ENCODE data around the gene PDE7B. TPM values are rescaled to one million over a fixed set of nuclear protein-coding genes. Genes with fewer than 3 reads are reported as not detected.

The PDE7B gene
- total RNA-seq, 4 donors from 2014 or later: 1.4 to 11.6 (median 3.5) TPM

- H3K4me1 ChIP-seq: no peaks in the 10 kb centered on the region
- no peak overlapping the region for H3K27ac ChIP-seq
- no peaks in the 10 kb centered on the region for H3K9me3 ChIP-seq
- no peak for DNase-seq
- TF ChIP-seq CTCF (IDR thresholded peaks at IDR 0.05) (no peak), POLR2A (IDR thresholded peaks at IDR 0.05) (no peak)
- no peaks in the 10 kb centered on the region for H3K27me3 ChIP-seq
- no peak overlapping the region for H3K4me3 ChIP-seq
- no peaks in the 10 kb centered on the region for H3K36me3 ChIP-seq
Observed at GRCh38 chr6:136181861-136182260, 330.4 kb downstream of the PDE7B start.

GRCh38 chr6:136184738-136185137 lies 333.2 kb downstream of the PDE7B start:
- Histone ChIP-seq H3K4me3 (no peak overlapping the region), H3K4me1 (no peaks in the 10 kb centered on the region), H3K27ac (no peak overlapping the region), H3K36me3 (no peaks in the 10 kb centered on the region), H3K9me3 (no peaks in the 10 kb centered on the region), H3K27me3 (no peaks in the 10 kb centered on the region)
- no peak for TF ChIP-seq CTCF (IDR thresholded peaks at IDR 0.05)
- DNase-seq: no peak

- Histone ChIP-seq H3K36me3 (no peaks in the 10 kb centered on the region), H3K27ac (no peak overlapping the region), H3K4me1 (no peaks in the 10 kb centered on the region), H3K27me3 (no peaks in the 10 kb centered on the region), H3K4me3 (no peak overlapping the region), H3K9me3 (no peaks in the 10 kb centered on the region)
- no peak for TF ChIP-seq POLR2A (IDR thresholded peaks at IDR 0.05)
- no peak for TF ChIP-seq CTCF (IDR thresholded peaks at IDR 0.05)
- no peak for DNase-seq
Observed at GRCh38 chr6:136186363-136186762, 334.9 kb downstream of the PDE7B start.

- Histone ChIP-seq H3K27me3 (no peaks in the 10 kb centered on the region), H3K36me3 (no peaks in the 10 kb centered on the region), H3K4me1 (no peaks in the 10 kb centered on the region), H3K9me3 (no peaks in the 10 kb centered on the region), H3K4me3 (no peak overlapping the region), H3K27ac (no peak overlapping the region)
- TF ChIP-seq POLR2A (IDR thresholded peaks at IDR 0.05) (no peak), CTCF (IDR thresholded peaks at IDR 0.05) (no peak)
- no peak for DNase-seq
Observed at GRCh38 chr6:136188486-136188885, 337.0 kb downstream of the PDE7B start.

- H3K9me3 ChIP-seq: no peaks in the 10 kb centered on the region
- H3K4me1 ChIP-seq: no peaks in the 10 kb centered on the region
- no peak overlapping the region for H3K4me3 ChIP-seq
Observed at GRCh38 chr6:136189104-136189503, 337.6 kb downstream of the PDE7B start.

More at GRCh38 chr6:136189104-136189503, 337.6 kb downstream of the PDE7B start:
- H3K36me3 ChIP-seq: no peaks in the 10 kb centered on the region
- no peak for DNase-seq
- no peak overlapping the region for H3K27ac ChIP-seq
- TF ChIP-seq CTCF (IDR thresholded peaks at IDR 0.05): no peak
- H3K27me3 ChIP-seq: no peaks in the 10 kb centered on the region

Measured in Peyer's patch (tissue), 4 donors.